ENCODE results near the gene AMOTL1. TPM values are rescaled to one million over a fixed set of nuclear protein-coding genes. Genes with fewer than 3 reads are reported as not detected.

The AMOTL1 gene
- polyA plus RNA-seq, 1 donor (not counting 4 experiments of a cell fraction or from before 2014, with no cell fraction given) = 86.5 TPM

DNA sequence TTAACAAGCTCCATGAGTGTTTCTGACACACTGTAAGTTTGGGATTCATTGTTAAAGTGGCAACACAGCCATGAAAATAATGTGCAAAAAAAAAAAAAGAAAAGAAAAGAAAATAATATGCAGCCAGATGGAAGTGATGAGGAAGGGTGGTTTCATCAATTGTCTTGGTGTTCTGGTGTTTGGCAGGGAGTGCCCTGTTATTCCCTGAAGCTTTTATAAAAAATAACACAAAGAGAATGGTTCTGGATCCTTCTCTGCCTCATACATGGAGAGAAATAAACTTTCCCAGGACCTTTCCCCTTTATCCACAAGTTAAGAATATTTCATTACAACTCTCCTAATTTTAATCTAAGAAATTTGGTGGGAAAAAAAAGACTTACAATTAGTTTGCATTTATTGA, 16.7 kb downstream of the AMOTL1 start:
- Histone ChIP-seq H3K79me2 (ENCODE audit: control insufficient read depth, insufficient read depth, low read length) (peaks cover 94% of the 10 kb centered on the region), H3K9ac (ENCODE audit: control insufficient read depth, extremely low read depth, insufficient read depth, low read length) (no peak overlapping the region), H3K27me3 (ENCODE audit: control insufficient read depth, extremely low read depth, insufficient read depth, low read length) (no peaks in the 10 kb centered on the region), H3K4me1 (ENCODE audit: control insufficient read depth, extremely low read depth, insufficient read depth, low read length) (peaks cover 53% of the 10 kb centered on the region), H4K20me1 (ENCODE audit: control insufficient read depth, extremely low read depth, insufficient read depth, low read length) (peaks cover 21% of the 10 kb centered on the region), H2AFZ (ENCODE audit: control insufficient read depth, low read length) (no peak overlapping the region), H3K9me3 (ENCODE audit: control insufficient read depth, low read depth, low read length) (no peaks in the 10 kb centered on the region), H3K27ac (ENCODE audit: control insufficient read depth, insufficient read depth, low read length) (no peak overlapping the region), H3K4me3 (ENCODE audit: control insufficient read depth in 2 of 3, extremely low read depth in 1 of 3, insufficient read depth in 2 of 3, low read depth in 1 of 3, low read length in 3 of 3) (no peak overlapping the region), H3K9me1 (ENCODE audit: control insufficient read depth, extremely low read depth, insufficient read depth, low read length) (peaks cover 3% of the 10 kb centered on the region), H3K36me3 (ENCODE audit: control insufficient read depth in 2 of 2, extremely low read depth in 1 of 2, insufficient read depth in 2 of 2, low read length in 2 of 2) (peaks cover 2 to 12% of the 10 kb centered on the region in 2 experiments), H3K4me2 (ENCODE audit: control insufficient read depth, extremely low read depth, insufficient read depth, low read depth, low read length) (no peak overlapping the region)
- no peak for FAIRE-seq
- TF ChIP-seq, protein P1, sequence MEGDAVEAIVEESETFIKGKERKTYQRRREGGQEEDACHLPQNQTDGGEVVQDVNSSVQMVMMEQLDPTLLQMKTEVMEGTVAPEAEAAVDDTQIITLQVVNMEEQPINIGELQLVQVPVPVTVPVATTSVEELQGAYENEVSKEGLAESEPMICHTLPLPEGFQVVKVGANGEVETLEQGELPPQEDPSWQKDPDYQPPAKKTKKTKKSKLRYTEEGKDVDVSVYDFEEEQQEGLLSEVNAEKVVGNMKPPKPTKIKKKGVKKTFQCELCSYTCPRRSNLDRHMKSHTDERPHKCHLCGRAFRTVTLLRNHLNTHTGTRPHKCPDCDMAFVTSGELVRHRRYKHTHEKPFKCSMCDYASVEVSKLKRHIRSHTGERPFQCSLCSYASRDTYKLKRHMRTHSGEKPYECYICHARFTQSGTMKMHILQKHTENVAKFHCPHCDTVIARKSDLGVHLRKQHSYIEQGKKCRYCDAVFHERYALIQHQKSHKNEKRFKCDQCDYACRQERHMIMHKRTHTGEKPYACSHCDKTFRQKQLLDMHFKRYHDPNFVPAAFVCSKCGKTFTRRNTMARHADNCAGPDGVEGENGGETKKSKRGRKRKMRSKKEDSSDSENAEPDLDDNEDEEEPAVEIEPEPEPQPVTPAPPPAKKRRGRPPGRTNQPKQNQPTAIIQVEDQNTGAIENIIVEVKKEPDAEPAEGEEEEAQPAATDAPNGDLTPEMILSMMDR (optimal IDR thresholded peaks at IDR 0.05 in 1 of 3, IDR thresholded peaks at IDR 0.05 in 1 of 3, conservative IDR thresholded peaks at IDR 0.05 in 1 of 3; ENCODE audit: extremely low read depth in 1 of 3, insufficient read depth in 2 of 3, low read length in 3 of 3) = no peak
- TF ChIP-seq EZH2 (IDR thresholded peaks at IDR 0.05; ENCODE audit: low read length) = no peak
- no peak for DNase-seq (ENCODE audit: low read depth, low spot score)
- dilution Hi-C loops (cut with MboI; ENCODE audit: extremely low pct_ligation_motif_present, low sequenced_read_pairs) = no loop called here

GRCh38 chr11:94785509-94785908, 17.4 kb downstream of the AMOTL1 start:
- Histone ChIP-seq H3K9me3 (ENCODE audit: control insufficient read depth, low read depth, low read length) (no peaks in the 10 kb centered on the region), H3K4me1 (ENCODE audit: control insufficient read depth, extremely low read depth, insufficient read depth, low read length) (peaks cover 52% of the 10 kb centered on the region), H3K4me3 (ENCODE audit: control insufficient read depth in 2 of 3, extremely low read depth in 1 of 3, insufficient read depth in 2 of 3, low read depth in 1 of 3, low read length in 3 of 3) (no peak overlapping the region), H4K20me1 (ENCODE audit: control insufficient read depth, extremely low read depth, insufficient read depth, low read length) (peaks cover 25% of the 10 kb centered on the region), H3K9ac (ENCODE audit: control insufficient read depth, extremely low read depth, insufficient read depth, low read length) (no peak overlapping the region), H3K27me3 (ENCODE audit: control insufficient read depth, extremely low read depth, insufficient read depth, low read length) (no peaks in the 10 kb centered on the region), H3K36me3 (ENCODE audit: control insufficient read depth in 2 of 2, extremely low read depth in 1 of 2, insufficient read depth in 2 of 2, low read length in 2 of 2) (peaks cover 2 to 15% of the 10 kb centered on the region in 2 experiments), H2AFZ (ENCODE audit: control insufficient read depth, low read length) (no peak overlapping the region), H3K9me1 (ENCODE audit: control insufficient read depth, extremely low read depth, insufficient read depth, low read length) (peaks cover 3% of the 10 kb centered on the region), H3K27ac (ENCODE audit: control insufficient read depth, insufficient read depth, low read length) (peak overlapping the region; percentile 8), H3K4me2 (ENCODE audit: control insufficient read depth, extremely low read depth, insufficient read depth, low read depth, low read length) (no peak overlapping the region), H3K79me2 (ENCODE audit: control insufficient read depth, insufficient read depth, low read length) (peaks cover 94% of the 10 kb centered on the region)
- FAIRE-seq (no peak), DNase-seq (ENCODE audit: low read depth, low spot score) (no peak)
- dilution Hi-C loops (cut with MboI; ENCODE audit: extremely low pct_ligation_motif_present, low sequenced_read_pairs) = no loop called here
- TF ChIP-seq, protein P1 (optimal IDR thresholded peaks at IDR 0.05 in 1 of 3, IDR thresholded peaks at IDR 0.05 in 1 of 3, conservative IDR thresholded peaks at IDR 0.05 in 1 of 3; ENCODE audit: extremely low read depth in 1 of 3, insufficient read depth in 2 of 3, low read length in 3 of 3) = no peak
- TF ChIP-seq EZH2 (IDR thresholded peaks at IDR 0.05; ENCODE audit: low read length) = no peak

Data from keratinocyte (primary cell).